ENCODE data around the gene DAGLA.

Gene DAGLA

DNA sequence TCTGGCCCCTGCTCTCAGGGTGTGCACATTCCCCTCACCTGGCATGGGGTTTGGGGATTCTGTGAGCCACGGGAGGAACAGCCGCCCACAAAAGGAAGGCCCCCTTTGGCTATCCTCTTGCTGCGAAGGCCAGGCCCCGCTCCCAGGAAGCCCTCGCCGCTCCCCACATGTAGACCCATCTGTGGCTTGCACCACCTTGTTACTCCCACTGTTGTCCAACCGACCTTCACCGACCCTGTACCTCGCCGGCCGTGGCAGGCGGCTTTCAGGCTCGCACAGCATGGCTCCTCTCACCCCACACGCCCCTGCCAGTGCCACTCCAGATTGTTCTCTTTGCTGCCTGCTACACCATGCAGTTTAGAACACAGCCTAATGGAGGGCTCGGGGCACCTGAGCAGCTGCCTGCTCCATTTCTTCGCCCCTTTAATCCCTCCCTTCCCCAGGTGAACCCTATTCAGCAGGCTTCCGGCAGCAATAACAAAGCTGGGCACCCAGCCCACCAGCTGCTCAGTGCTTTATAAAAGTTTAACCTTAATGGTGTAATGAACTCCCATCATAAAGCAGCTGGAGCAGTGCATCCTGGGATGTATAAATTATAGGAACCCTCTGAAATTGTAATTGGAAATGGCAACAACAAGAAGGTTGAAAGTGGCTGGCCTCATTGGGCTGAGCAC lies 10.7 kb downstream of the DAGLA start:
- DNase-seq (ENCODE audit: low read depth in 2 of 2): no peak

DNA sequence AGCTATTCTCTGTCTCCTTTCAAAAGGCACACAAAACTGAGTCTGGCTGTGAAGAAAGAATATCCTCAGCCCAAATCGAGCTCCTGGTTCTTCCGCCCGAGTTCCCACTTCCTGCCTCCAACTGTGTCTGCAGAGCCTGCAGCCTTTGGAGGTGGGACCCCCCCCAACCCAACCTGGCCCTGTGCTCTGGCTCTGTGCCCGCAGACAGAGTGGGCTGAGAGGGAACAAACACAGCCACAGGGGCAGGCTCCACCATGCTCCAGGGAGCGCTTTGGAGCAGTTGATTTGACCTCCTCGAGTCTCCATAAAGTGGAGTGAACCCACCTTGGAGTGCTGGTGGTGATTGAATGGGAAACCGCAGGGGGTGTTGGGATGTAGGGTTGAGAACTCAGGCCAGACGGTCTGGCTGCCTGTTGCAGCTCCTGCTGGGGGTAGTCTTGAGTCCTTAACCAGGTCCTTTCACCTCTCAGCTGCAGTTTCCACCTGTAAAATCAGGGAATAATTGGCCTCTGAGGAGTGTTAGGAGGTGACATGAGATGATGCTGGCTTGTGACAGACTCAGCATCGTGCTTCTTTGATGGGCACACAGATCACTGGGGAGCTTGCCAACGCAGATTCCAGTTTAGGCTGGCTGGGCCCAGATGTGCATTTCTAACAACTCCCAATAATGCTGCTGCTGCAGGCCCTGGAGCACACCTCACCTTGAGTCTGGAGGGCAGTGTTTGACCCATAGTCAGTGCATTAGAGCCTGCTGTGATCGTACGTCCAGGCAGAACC lies 11.4 kb downstream of the DAGLA start:
- no peak for DNase-seq (ENCODE audit: low read depth in 2 of 2)

DNA sequence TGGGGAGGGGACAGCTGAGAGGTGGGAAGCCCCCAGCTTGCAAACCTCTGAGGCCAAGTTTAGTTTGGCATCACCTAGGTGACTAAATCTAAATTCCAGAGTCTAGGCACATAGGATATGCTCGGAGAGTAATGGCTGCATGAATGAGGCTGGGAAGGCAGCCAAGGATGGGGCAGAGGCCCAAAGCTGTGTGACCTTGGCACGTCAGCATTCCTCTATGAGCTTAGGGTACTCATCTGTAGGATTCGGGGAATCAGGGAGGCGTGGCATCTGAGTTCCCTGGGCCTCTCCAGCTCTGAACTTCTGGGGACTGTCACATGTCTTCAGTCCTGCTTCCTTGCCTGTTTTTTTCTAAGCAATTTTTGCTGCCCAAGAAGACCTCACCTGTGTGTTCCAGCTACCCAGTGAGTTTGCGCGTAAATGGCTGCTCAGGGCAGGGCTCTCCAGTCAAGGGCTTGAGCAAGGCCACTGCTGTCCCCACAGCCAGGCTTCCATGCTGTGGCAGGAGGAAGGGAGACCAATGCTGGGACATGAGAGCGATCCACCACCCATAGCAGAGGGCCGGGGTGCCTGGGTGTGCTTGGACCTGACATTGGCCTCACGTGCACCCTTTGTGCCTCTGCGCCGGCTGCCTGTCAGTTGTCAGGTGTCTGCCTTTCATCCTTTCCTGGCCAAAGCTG lies 13.9 kb downstream of the DAGLA start:
- no peak for DNase-seq (ENCODE audit: low read depth in 2 of 2)

DNA sequence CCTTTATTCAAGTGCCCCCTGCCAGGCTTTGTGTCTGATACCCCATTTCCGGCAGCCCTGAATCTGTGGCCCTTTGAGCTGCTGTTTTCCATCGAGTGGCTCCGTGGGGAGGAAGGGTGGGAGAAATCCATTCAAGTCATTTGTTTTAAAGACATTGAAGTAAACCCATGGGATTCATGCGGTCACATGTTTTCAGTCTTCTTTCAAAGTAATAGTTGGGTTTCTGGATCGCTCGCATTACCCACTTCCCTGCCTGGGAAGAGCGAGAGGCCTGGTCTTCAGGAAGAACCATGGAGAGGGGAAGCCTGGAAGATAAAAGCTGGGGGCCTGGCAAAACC lies 14.4 kb downstream of the DAGLA start:
- no peak for DNase-seq (ENCODE audit: low read depth in 2 of 2)

DNA sequence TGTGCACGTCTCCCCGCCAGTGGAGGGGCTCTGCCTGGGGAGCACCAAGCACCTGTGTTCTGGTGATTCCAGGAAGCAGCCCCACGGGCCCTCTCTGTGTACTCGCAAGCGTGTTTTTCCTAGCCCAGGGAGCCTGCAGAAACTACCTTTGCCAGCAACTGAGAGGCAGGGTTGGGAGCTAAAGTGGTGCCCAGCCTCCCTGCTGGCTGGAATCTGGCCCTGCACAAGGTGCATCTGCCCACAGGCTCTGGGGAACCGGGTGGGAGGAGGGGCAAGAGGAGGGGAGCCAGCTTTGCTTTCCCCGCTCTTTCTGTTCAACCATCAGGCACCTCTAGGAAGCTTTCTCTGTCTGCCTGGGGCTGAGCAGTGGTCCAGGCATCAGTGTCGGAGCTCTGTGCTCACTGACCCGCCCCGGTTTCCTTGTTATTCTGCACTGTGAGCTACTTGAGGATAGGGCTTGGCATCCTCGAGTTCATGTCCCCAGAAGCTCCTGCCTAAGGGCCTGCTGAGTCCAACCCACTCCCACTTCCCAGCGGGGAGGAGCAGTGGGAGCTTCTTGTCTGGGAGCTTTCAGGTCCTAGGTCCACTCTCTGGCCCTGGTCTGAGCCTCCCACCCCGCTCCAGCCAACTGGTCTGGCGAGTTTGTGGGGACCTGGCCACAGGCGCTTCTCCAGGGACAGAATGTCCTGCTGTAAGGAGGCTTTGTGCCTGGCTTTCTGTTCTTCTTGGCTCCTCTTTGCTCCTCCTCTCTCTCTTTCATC lies 14.9 kb downstream of the DAGLA start:
- no peak for DNase-seq (ENCODE audit: low read depth in 2 of 2)

DNA sequence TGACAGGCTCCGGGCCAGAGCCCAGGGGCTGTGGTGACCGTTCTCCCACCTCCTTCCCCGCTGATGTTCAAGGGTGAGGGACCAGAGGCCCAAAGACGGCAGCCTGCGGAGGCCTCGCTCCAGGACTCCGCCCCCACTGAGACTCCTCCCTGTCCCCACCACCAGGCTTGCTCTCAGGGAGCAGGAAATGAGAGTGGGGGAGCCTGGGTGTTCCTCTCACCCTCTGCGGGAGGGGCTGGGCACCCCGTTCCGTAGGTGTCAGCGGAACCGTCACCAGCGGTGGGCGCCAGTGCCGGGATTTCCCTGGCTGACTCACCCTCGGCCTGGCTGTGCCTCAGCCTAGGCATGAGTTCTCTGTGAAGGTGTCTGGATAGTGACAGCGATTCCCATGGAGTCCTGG lies 15.7 kb downstream of the DAGLA start:
- DNase-seq (ENCODE audit: low read depth in 2 of 2): peak in 1 of 2 experiments; percentile 4

DNA sequence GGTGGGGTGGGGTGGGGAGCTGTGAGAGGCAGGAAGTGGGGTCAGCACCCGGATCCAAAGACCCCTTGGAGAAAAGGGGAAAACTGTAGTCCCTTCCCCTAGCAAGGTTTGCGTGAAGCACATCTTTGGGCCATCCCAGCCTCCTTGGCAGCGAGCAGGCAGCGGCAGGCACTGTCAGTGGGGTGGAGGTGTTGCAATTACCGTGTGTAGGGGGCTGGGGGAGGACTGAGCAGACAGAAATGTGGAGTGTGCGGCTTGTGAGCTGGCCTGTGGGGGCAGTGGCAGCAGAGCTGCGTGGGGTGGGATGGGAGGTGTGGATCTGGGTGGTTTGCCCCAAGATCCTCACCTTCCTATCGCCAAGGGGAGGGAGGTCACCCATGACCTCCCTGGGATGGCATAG lies 16.4 kb downstream of the DAGLA start:
- DNase-seq (ENCODE audit: low read depth in 2 of 2): no peak

DNA sequence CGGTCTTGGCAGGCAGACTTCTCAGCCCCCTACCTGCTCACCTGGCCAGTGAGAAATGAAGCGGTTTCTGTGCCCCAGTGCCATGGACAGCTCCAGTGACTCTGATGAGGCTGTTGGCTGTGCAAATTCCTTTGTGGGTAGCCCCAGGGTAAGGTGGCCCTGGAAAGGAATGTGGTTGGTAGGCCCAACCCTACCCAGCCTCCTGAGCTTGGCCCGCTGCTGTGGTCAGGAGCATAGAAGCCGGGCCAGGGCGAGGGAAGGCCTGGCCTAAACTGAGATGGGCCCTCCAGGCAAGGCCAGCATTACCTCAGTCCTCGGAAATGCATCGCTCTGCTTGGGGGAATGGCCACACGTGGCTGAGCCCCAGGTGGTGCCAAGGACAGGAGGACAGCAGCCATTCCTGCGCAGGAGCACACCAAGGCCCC lies 16.9 kb downstream of the DAGLA start:
- DNase-seq (ENCODE audit: low read depth in 2 of 2): no peak

DNA sequence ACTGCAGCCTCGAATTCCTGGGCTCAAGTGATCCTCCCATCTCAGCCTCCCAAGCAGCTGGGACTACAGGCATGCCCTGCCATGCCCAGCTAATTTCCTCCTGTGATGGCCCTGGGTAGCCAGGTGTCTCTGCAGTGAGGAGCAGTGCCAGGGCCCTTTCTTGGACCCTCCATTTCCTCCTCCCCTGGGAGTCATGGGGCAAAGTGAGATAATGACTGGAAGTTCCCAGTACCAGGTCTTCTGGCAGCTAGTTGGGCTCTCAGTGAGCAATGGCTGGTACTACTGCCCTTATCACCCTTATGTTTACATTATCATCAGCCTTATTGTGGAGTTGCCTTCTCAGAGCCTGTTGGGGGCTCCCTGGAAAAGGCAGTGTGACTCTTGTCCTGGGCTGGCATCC lies 17.6 kb downstream of the DAGLA start:
- no peak for DNase-seq (ENCODE audit: low read depth in 2 of 2)

DNA sequence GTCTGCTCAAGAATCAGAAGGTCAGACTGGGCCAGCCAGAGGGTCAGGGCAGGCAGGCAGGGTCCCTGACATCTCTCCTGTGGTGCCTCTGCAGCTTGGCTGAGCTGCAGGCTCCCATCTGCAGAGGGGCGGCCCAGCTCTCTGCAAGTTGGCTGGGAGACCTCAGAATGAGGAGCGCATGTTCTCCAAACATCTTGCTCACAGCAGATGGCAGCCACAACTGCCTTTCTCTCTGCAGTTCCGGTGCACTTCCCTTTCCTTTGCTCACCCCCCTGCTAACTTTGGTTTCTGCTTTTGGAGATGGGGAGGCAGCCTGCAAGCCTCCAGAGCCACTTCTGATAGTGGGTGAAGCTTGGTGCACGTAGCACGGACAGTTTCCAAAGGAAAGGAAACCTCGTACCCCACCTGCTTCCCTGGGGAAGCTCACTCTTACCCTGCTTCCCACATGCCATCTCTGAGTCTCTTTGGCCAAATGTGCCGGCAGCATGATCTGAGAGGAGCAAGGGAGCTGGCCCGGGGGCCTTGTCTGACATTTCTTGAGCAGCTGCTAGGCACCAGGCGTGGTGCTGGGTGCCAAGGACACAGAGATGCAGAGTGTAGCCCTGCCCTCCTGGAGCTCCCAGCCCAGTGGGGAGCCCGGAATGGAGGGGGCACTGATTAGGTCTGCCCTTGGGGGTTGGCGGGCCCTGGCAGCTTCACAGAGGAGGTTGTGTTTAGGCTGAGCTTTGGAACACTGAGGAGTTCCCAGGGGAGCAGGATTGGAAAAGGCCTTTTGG lies 18.2 kb downstream of the DAGLA start:
- DNase-seq (ENCODE audit: low read depth in 2 of 2): no peak

DNA sequence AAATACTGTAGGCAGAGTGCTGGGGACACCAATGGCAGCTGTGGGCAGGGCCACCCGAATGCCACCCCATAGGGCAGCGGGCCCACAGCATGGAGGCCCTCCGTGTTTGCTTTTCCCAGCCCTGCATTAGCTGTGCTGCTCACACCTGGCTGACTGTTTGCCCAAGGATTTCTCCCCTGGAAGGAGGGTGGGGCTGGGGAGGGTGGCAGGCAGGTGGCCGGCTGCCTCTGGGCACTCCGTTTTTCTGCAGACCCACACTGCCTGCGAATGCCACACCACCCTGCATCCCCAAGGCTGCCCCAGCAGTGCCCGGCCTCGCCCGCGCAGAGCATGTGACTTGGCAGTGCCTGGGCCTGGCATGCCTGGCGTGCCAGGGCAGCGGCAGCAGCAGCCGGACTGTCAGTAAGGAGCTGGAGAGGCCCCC lies 19.6 kb downstream of the DAGLA start:
- DNase-seq (ENCODE audit: low read depth in 2 of 2): no peak

DNA sequence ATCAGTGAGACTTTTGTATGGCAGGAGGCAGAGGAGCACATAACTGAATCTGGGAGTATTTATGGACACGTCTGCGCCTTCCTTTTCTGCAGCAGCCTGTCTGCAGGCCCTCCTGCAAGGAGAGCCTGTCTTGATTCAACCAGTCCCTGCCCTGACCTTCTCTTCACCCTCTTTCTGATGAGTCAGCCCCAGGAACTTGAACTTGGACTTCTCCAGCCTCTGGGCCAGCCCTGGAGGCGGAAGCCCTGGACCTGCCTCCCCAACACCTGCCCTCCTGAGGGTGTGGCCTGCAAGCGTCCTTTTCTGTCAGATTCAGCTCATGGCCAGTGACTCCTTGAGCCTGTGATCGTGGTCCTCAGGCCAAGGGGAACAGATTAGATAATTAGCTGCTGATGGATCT lies 20.0 kb downstream of the DAGLA start:
- DNase-seq (ENCODE audit: low read depth in 2 of 2): no peak

DNA sequence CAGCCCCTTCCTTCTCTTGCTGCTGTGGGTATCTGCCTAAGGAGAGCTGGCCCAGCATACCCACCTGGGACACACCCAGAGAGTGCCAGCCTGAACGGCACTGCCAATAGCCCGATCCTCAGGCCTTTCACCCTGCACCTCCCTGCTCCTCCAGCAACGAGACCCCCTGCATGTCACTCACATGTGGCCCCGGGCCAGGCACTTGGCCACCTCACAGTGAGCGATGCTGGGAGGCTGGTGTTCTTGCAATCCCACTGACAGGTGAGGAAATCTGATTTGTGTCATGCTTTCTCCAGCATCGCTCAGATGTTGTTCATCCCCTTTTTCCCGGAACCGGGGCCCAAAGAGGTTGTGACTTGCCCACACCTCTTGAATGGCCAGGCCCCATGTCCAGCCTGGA lies 20.5 kb downstream of the DAGLA start:
- DNase-seq (ENCODE audit: low read depth in 2 of 2): no peak

DNA sequence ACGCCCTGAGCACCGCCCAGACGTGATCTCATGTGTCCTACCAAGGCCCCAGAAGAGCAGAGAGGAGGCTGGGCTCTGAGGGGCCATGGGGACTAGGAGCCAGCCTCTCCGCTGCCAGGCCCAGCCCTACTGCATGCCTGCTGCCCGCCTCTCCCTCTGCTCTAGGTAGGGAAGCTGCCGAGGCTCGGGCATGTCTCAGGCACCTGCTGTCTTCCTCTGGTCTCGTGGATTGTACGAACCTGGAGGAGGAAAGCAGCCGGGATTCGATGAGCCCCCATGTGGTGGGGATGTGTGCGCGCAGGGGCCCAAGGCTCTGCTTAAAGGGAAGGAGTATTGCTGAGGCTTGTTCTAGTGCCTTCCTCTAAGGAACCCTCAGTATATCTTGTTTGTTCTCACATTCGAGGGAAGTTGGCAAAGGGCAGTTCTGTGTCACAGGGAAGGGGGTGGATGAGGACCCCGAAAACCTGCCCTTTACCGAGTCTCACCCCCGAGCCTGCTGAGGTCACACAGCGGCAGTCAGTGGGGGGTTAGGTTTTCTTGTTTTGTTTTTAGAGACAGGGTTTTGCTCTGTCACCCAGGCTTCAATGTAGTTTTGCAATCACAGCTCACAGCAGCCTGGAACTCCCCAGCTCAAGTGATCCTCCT lies 21.2 kb downstream of the DAGLA start:
- no peak for DNase-seq (ENCODE audit: low read depth in 2 of 2)

DNA sequence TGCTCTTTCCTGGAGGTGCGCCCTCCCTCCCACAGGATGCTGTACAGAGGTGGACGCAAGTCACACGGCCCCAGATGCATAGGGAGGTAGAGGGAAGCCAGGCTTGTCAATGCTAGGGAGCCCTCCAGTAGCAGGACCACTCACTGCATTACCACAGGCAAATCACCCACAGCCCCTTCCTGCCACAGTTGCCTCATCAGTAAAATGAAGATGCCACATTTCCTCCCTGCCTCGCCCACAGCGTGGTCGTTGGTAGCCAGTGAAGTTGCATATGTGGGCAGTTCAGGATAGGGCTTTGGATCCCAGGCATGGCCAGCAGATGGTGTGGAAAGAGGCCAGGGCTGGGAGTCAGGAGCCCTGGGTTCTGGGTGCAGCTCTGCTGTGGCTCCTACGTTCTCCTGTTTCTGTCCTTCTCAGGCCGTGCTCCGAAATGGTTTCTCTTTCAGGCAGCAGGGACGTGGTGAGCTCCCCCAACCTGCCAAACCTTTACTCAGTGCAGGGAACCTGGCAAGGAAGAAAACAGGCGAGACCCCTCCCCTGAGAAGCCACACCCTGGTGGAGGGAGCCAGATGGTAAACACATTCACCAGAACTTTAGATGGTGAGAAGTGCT lies 22.6 kb downstream of the DAGLA start:
- no peak for DNase-seq (ENCODE audit: low read depth in 2 of 2)

DNA sequence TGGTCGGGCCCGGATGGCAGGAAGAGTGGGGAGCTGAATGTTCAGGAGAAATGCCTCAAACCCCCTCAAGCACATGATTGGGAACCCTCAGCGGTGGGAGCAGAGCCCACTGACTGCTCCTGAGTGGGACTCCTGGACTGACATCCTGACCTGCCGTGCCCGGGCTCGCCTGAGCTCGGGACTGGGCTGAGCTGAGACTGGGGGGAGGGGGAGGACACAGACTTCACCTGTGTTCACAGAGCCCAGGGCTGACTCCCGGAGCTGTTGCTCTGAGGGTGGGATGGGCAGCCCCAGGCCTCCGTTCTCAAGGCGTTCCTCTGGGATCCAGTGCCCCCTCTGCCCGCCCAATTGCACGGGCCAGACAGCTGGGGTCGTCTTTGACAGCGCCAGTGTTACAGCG lies 24.6 kb downstream of the DAGLA start:
- no peak for DNase-seq (ENCODE audit: low read depth in 2 of 2)

DNA sequence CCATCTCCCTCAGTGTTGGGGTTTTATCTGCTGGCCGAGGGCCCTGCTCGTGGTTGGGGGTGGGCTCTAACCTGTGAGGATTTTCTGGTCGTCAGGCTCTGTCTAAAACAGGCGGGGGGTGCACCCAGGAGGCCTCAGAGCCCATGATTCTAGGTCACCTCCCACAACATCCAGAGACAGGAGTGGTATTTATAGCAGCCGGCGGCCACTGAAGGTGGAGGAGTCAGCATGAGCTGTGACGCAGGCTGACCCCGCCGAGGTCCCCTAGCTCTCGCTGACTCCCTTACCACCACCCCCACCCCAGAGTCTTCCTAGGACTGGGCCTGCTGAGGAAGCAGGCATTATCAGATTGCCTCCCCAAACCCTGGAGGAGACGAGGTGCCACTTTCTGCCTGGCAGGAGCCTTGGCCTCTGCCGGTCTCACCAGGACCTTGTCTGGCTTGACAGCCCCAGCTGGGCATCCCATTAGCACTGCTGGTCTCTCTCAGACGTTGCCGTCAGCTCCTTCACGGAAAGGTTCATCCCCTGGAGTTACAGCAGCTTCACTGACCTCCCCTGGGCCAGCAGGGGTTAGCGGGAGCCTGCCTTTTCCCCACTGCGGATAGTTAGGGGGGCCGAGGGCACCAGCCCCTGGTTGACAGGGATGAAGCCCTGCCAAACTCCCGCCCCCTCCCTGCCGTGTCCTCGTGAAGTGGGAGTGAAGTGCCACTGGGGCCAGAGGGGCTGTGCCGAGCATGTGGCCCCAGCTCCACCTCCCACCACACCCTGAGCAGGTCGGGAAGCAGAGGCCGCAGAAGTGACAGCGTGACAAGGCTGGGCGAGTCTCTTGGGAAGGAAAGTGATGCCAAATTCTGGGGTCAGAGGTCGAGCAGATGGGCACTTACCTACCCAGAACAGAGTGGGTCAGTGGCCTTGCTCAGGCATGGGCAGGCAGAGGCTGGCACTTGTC lies 26.5 kb downstream of the DAGLA start:
- no peak for DNase-seq (ENCODE audit: low read depth in 2 of 2)

DNA sequence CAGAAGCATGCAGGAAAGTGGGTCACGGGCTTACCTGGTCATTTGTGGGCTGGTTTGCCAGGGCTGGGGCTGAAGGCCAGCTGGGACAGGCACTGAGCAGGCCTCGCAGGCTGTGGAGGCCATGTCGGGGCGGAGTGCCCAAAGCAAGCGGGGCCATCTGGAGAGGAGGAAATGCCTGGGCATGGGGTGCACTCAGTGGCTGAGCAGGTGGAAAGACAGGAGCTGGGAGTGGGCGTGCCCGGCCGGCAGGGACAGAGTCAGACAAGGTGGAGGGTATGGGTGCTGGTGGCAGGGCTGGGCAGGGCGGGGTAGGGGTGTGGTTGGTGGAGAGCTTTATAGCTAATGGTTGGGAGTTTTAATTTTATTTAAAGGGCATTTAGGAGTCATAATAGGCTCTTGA lies 27.4 kb downstream of the DAGLA start:
- no peak for DNase-seq (ENCODE audit: low read depth in 2 of 2)

DNA sequence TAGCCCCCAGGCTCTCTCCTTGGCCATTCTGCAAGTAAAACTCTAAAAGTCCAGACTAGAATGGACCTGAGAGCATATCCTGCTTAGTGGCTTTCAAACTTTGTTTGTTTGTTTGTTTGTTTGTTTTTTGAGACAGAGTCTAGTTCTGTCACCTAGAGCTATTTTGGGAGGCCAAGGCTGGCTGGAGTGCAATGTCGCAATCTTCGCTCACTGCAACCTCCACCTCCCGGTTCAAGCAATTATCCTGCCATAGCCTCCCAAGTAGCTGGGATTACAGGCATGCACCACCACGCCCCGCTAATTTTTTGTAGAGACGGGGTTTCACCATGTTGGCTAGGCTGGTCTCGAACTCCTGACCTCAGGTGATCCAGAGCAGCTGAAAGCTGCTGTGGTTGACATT lies 28.9 kb downstream of the DAGLA start:
- no peak for DNase-seq (ENCODE audit: low read depth in 2 of 2)

Data from fibroblast of skin of left biceps (primary cell).